OCI-LY3 (cell line): ENCODE results near the gene TRABD.

ENCODE experiments used
- EZH2phosphoT487 ChIP-seq: fragments of 200-600 bp; shearing (Covaris generic); IDR thresholded peaks from 2 replicates; pipeline ENCODE4 v1.6.1; 2018; ENCODE audit warnings: antibody characterized with exemption, mixed run types, low read depth
- TF ChIP-seq, protein P1 (sequence below): fragments of 200-600, 300-600 bp; sonication (generic); IDR thresholded peaks from 2 replicates; pipeline ENCODE4 v1.5.1; 2014; ENCODE audit warnings: antibody characterized with exemption, low read length, low read depth

DNA sequence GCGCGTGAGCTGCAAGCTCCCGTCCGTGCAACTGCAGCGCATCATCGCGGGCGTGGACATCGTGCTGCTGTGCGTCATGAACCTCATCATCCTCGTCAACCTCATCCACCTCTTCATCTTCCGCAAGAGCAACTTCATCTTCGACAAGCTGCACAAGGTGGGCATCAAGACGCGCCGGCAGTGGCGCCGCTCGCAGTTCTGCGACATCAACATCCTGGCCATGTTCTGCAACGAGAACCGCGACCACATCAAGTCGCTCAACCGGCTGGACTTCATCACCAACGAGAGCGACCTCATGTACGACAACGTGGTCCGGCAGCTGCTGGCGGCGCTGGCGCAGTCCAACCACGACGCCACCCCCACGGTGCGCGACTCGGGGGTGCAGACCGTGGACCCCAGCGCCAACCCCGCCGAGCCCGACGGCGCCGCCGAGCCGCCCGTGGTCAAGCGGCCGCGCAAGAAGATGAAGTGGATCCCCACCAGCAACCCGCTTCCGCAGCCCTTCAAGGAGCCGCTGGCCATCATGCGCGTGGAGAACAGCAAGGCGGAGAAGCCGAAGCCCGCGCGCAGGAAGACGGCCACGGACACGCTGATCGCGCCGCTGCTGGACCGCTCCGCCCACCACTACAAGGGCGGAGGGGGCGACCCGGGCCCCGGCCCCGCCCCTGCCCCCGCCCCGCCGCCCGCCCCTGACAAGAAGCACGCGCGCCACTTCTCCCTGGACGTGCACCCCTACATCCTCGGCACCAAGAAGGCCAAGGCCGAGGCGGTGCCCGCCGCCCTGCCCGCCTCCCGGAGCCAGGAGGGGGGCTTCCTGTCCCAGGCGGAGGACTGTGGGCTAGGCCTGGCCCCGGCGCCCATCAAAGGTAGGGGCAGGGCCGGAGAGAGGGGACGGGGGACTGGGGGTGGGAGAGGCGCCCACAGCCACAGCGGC lies 7.9 kb upstream of the TRABD start:
- TF ChIP-seq, protein P1, sequence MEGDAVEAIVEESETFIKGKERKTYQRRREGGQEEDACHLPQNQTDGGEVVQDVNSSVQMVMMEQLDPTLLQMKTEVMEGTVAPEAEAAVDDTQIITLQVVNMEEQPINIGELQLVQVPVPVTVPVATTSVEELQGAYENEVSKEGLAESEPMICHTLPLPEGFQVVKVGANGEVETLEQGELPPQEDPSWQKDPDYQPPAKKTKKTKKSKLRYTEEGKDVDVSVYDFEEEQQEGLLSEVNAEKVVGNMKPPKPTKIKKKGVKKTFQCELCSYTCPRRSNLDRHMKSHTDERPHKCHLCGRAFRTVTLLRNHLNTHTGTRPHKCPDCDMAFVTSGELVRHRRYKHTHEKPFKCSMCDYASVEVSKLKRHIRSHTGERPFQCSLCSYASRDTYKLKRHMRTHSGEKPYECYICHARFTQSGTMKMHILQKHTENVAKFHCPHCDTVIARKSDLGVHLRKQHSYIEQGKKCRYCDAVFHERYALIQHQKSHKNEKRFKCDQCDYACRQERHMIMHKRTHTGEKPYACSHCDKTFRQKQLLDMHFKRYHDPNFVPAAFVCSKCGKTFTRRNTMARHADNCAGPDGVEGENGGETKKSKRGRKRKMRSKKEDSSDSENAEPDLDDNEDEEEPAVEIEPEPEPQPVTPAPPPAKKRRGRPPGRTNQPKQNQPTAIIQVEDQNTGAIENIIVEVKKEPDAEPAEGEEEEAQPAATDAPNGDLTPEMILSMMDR = no peak
- TF ChIP-seq EZH2phosphoT487 = no peak
